Epithelial cell of esophagus (primary cell): ENCODE results near the gene LHFPL2.
A peak's percentile ranks its signal among the peaks of the same experiment; 100 is the strongest.

Experiments
- DNase-seq: peaks from one replicate; pipeline ENCODE4 v3.0.0; 2010; ENCODE audit warnings: low read depth
- H3K4me3 ChIP-seq: 2 replicates; pipeline ENCODE4 v1.5.1; 2011; ENCODE audit warnings: mild to moderate bottlenecking, low read length, control low read depth
- TF ChIP-seq, protein P1 (sequence below): IDR thresholded peaks from 2 replicates; pipeline ENCODE4 v1.5.1; 2011; ENCODE audit warnings: low read depth, mild to moderate bottlenecking, low read length, control low read depth, inconsistent platforms; ENCODE audit not compliant: insufficient read depth; ENCODE audit errors: missing control alignments

LHFPL2 gene

DNA sequence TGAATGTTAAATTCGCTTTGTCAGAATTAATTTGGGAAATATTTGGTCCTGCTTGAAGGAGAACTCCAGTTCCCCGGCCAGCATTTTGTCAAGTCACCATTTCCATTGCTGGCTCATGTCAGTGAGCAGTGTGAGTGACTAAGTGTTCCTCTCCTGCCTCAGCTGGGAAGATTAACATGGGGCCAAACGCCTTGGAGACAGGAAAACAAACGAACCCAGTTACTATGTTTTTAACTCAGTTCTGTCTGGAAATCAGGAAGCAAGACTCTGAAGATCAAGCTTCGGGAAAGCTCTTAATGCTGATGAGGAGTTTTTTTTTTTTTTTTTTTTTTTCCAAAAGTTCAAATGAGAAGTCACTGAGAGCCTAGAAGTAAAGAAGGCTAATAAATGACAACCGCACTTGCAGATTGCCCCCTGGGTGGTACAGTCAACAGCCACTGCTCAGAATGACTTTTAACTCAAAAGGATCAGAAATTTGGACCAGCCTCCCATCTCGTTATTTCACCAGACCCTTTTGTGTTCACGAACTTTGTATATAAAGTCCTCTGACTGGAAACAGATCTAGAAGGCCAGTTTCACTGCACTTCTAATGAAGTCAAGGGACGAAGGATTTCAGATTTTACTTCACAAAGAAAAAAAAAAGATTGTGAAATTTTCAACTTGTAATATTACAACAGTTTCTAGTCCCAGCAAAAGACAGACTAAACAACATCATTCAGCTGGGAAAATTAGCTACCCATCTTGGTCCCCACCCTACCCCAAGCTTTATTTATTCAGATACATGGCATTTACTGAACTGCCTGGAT, 121.3 kb downstream of the LHFPL2 start:
- H3K4me3 ChIP-seq: no peak overlapping the region
- TF ChIP-seq, protein P1, sequence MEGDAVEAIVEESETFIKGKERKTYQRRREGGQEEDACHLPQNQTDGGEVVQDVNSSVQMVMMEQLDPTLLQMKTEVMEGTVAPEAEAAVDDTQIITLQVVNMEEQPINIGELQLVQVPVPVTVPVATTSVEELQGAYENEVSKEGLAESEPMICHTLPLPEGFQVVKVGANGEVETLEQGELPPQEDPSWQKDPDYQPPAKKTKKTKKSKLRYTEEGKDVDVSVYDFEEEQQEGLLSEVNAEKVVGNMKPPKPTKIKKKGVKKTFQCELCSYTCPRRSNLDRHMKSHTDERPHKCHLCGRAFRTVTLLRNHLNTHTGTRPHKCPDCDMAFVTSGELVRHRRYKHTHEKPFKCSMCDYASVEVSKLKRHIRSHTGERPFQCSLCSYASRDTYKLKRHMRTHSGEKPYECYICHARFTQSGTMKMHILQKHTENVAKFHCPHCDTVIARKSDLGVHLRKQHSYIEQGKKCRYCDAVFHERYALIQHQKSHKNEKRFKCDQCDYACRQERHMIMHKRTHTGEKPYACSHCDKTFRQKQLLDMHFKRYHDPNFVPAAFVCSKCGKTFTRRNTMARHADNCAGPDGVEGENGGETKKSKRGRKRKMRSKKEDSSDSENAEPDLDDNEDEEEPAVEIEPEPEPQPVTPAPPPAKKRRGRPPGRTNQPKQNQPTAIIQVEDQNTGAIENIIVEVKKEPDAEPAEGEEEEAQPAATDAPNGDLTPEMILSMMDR: no peak
- DNase-seq: peak; percentile 96

DNA sequence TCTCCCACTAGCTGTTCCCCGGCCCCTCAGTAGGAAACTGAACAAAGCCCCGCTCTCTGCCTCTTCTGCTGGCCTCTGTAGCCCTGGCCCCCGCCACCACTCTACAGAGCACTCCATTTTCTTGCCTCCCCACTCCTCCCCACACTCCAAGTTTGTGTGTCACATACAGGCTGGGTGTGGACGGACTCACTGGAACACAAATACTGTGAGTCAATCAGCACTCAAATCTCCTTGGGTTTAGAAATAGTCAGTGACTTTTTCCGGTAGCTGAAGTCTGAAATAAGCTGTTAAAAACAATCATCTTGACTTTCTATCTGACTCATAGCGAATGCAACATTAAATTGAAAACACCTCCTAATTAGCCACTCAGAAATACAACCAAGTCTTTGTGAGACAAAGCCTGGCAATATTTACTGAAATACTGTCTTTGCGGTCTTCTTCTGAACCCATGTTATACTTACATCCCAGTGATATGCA, 122.5 kb downstream of the LHFPL2 start:
- peak; percentile 97 for DNase-seq
- TF ChIP-seq, protein P1: no peak
- H3K4me3 ChIP-seq: no peak overlapping the region

DNA sequence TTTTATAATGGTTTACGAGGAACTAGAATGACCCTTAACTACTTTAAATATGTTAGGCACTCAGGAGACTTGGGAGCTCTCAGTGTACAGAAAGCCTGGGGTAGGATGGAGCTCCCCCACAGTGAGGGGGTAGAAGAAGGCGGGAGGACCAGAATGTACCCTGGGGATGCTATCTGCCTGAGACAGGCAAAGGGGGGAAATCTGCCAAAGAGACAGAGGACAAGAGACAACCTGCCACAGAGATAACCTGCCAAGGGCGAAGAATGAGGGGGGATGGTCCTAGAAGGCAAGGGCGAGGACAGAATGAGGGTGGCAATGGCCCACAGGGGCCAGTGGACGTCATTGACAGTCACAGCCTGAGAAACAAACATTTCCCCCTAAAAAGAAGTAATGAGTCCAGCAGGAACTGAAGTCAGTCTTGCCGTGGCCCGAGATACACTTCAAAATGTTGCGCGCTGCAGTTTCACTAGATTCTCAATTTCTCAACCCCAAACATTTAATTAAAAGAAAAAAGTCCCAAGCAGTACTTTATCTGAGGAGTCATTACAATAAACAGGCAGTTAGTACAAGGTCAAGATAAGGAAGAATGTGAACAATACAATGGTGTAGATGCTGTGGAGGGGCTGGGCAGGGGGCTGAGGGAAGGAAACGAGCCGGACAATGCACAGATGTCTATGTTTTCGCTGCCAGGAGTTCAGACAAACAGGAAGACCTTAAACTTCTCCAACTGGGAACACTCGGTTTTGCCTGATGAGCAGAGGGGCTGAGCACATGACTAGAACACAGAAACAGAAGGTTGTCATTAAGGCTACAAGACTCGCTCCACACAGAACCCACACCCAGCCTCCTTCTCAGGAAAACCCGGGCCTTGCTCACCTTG, 125.0 kb downstream of the LHFPL2 start:
- no peak for DNase-seq
- TF ChIP-seq, protein P1: no peak
- no peak overlapping the region for H3K4me3 ChIP-seq

DNA sequence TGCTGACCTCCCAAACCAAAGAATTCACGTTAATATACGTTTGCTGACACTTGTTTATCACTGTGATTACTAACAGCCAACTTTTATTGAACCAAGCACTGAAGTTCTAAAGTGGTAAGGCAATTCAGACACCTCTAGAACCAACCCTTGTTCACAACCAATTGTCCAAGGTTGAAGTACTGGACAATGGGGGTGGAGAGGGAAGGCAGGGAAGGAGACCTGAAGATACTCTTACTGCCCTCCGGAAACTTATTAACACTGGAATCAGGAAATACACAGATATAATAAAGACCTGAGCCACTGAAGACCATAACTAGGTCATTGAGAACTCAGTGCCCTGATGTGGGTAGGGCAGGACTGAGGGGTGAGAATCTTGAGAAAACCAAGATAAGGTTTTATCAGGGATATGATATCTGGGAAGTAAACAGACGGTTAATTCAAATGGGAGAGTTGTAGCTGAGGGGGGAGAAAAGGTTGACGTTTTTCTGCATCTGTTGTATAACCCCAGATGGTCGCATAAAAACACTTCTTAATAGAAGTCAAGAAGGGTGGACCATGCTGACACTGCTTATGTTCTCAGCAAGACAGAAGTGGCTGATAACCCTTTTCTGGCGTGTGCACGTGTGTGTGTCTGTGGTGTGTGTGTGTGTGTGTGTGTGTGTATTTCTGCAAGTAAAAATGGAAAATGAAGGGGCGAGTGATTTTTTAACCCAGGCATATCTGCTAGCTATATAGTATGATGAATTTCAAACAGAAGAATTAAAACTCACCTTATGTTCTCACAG, 125.9 kb downstream of the LHFPL2 start:
- no peak overlapping the region for H3K4me3 ChIP-seq
- TF ChIP-seq, protein P1: no peak
- no peak for DNase-seq

DNA sequence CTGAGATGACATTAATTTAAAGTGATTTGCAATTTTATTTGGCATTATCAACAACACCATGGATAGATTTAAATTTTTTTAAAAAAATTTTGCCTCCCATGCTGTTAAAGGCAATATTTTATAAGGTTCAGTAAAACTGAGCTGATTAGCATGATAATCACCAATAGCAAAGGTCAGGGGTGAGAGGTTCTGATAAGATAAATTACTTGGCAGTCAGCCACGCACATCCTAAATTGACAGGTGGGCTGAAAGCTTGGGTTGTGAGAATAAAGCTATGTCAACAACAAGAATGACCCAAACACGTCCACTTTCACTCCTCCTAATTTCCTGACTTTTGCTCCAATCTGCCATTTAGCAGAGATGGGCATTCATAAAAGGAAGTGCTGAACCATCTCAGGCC, 127.1 kb downstream of the LHFPL2 start:
- TF ChIP-seq, protein P1: no peak
- no peak overlapping the region for H3K4me3 ChIP-seq
- DNase-seq: no peak

DNA sequence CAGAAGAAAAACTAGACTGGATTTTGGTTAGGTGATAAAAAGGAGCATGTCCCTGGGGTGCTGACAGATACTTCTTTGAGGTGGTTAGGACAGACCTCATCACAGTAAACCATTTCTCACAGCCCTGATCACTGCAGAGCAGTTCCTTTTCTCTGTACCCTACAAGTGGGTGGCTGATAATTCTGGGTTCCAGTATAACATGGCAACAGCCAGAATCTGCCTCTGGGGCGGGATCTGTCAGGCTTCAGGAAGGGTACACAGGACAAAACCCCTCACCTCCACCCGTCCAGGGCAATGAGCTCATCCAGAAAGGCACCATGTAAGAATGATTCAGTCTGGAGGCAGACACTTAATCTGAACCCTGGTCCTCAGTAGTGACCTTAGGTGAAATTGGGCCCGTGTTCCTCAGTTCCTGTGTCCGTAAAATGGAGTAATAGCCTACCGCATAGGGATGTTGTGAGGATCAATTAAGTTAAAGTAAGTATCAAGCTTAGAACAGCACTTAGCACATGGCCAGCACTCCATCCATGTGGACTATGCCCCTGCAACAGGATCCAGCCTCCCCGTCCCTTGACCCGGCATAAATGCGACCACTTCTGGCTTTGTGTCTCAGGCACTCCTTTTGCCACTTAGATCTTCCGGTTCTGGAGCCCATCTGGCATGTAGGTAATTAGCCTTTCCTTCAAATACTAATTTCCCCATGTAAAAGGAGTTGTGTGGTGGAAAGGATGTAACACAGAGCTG, 129.2 kb downstream of the LHFPL2 start:
- peak; percentile 53 for DNase-seq
- TF ChIP-seq, protein P1: no peak
- H3K4me3 ChIP-seq: no peak overlapping the region
